ENCODE data around the gene PRPF40A.
A peak's percentile ranks its signal among the peaks of the same experiment; 100 is the strongest.
"Not testable (repeated sequence)": the region's sequence is repeated elsewhere in the genome, so short reads cannot be mapped to it uniquely, and the experiment has no call there.

The PRPF40A gene

DNA sequence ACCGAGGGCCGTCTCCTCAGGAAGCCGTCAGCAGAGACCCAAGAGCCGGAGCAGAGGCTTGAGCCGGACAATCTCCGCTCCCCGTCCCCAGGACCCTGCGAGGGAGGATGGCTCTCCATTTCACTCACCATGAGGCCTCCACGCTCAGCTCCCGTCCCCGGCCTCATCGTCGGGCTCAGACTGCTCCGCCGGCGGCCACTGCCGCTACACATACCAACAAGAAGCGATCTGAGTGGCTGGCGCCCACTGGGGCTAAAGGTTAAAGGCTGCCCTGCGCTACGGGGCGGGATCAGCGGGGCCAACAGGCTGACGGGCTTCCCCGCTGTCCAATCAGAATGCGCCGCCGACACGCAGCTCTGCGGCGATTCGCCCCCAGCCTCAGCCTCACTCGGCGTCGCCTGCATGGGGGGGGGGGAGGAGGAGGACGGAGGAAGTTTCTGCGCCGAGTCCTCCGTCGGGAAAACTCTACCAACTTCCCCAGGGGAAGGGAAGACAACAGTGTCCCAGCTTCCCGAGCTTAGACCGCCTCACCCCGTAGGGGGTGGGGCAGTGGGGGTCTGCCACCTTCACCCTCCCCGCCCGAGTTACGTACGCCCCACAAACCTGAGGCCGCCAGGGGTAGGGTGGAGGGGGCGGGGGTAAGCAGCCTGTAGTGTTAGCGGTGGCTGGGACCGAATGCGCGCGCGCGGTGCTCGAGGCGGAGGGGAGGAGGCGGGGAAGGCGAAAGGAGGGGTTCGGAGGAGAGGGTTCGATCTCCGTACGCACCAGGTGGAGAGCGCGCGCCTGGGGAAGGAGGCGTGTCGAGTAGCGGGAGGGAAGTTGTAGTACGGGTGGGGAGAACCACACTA lies at the start of gene PRPF40A:
Gene PRPF40A, minus strand, starts transcription at position 234 of the 848 bp plus-strand sequence. Its CDS starts 22 bp downstream, at position 212.
- H3K4me3 ChIP-seq (ENCODE audit: low read depth, low read length), result peak within 1 kb of the TSS; percentile 96

DNA sequence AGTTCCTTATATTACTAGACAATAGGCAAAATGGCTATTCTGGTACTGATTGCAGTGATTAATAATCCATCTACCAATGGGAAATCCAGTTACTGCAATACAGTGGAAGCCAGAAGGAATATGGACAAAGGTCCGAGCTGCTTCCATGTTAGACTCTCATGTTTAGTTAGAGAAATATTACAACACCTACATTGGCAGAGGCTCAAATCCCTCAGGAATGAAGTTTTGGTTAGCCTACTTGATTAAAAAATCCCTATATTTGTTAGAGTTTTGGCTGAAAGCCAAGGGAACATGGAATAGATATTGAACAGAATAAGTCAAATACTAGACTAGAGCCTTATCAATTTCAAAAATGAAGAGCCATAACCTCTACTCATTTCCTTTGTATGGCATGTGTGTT lies 49.7 kb upstream of the PRPF40A start:
- no peak overlapping the region for H3K4me3 ChIP-seq (ENCODE audit: low read depth, low read length)

DNA sequence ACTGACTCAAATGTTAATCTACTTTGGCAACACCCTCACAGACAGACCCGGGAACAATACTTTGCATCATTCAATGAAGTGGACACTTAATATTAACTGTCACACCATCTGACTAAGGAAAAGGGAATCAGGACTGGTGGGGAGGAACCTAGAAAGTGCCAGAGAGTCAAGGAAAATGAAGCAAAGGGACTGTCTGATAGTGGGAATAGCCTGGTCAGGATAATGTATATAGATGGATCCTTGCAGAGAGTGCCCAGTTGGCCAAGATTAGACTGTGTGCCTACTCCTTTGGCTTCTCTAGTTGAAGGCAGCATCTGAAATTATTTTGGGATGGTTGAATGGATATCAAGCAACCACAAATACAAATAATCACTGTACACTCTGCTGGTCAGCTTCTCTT lies 46.4 kb upstream of the PRPF40A start:
- no peak overlapping the region for H3K4me3 ChIP-seq (ENCODE audit: low read depth, low read length)

DNA sequence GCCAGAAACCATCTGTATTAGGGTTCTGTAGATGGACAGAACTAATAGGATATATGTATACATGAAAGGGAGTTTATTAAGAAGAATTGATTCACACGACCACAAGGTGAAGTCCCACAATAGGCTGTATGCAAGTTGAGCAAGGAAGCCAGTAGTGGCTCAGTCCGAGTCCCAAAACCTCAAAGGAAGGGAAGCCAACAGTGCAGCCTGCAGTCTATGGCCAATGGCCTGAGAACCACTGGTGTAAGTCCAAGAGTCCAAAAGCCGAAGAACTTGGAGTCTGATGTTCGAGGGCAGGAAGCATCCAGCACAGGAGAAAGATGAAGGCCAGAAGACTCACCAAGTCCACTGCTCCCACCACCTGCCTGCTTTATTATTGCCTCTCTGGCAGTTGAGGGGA lies 45.9 kb upstream of the PRPF40A start:
- not testable (repeated sequence) for H3K4me3 ChIP-seq (ENCODE audit: low read depth, low read length)

DNA sequence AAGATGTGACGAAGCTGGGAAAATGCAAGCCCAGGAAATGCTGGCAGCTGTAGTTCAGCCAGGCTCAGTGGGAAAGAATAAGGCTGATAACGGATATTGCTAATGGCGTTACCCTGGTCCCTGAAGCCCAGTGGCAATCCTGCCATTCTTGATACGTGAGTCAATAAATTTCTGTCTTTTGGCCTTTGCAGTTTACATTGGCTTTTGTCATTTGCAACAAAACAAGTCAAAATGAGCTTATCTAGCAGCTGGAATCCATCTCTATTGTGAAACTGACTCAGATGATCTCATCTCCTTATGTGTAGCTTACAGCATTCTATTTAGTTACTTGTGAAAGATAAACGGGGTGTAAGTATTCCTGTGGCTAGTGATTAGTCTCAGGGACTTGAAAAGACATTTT lies 44.9 kb upstream of the PRPF40A start:
- H3K4me3 ChIP-seq (ENCODE audit: low read depth, low read length), result no peak overlapping the region

DNA sequence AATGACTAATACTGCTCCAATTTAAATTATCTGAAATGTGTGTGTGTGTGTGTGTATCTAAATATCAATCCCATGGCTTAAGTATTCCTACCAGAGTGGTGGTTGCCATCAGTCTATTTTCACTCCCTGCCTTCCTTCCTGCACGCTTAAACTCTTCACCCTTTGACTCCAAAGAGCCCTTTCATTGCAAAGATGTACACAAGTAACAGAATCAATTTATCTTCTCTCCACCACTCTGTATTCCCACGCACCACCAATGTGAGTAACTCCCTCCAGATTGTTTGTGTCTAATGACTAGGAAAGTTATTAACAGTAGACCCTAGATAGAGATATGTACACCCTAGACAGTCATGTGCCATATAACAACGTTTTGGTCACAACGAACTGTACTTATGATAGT lies 44.0 kb upstream of the PRPF40A start:
- H3K4me3 ChIP-seq (ENCODE audit: low read depth, low read length), result no peak overlapping the region

DNA sequence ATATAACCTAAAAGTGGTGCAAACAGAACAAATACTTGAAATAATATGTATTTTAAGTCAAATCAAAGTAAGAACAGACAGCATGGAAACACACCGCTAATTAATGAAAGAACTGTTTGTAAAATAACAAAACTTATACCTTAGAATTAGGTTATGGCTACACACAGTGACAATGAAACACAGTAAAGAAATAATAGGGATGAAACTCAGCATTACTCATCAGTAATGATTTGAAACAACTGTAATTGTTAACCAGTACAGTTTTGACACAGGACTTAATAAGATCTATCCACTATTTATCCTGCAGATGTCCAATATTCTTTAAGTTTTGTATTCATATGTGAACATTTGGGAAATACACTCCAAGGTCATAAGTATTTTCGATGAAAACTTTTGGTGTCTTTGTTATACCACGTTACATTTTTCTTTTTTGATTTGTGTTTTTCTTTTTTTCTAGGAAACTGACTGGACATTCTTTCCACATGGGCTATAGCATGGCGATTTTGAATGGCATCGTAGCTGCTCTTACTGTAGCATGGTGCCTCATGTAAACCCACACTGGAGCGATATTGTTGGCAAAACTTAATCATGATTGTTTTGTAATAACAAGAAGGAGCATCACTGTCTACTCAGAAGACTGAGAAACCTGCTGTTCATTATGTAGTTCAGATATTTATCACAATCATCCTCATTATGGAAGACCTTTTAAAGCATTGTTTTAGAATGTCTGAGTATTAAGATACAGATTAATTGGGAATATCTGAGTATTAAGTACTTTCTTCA lies 42.2 kb upstream of the PRPF40A start:
- H3K4me3 ChIP-seq (ENCODE audit: low read depth, low read length), result no peak overlapping the region

DNA sequence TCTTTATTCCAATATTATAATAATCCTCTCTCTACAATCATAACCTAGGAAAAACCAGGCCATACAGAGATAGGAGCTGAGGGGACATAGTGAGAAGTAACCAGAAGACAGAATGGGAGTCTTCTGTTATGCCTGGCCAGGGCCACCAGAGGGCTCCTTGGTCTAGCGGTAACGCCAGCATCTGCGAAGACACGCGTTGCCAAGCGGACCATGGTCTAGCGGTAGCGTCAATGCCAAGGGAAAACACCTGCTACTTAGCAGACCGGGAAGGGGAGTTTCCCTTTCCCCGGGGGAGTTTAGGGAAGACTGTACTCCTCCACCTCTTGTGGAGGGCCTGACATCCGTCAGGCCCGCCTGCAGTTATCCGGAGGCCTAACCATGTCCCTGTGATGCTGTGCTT lies 37.8 kb upstream of the PRPF40A start:
- H3K4me3 ChIP-seq (ENCODE audit: low read depth, low read length), result no peak overlapping the region

DNA sequence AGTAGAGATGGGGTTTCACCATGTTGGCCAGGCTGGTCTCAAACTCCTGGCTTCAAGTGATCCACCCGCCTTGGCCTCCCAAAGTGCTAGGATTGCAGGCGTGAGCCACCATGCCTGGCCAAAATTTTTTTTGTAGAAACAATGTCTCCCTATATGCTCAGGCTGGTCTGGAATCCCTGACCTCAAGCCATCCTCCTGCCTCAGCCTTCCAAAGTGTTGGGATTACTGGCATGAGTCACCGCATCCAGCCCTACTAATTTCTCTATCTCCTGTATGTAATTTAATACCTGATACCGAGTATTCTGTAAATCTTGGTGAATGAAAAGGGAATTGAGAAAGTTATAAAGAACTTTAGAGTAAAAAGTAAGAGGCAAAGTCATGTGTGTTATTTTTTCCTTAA lies 30.5 kb upstream of the PRPF40A start:
- not testable (repeated sequence) for H3K4me3 ChIP-seq (ENCODE audit: low read depth, low read length)

DNA sequence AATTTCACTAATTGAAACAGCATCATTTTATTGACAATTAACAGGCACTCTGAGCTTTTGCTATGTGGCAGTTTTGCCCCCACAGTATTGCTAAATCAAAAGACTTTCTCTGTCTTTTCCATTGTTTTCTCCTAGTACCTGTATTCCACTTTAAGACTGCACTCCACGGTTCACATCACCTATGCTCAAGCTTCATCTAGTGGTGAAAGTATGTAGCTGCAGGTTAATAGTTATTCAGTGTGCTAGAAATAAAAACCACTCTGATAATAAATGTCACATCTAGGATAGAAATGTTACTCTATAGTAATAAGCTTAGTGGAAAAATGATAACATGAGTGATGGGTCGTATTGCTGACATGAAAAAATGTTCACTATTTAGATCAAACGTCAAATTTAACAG lies 25.7 kb upstream of the PRPF40A start:
- H3K4me3 ChIP-seq (ENCODE audit: low read depth, low read length), result no peak overlapping the region

DNA sequence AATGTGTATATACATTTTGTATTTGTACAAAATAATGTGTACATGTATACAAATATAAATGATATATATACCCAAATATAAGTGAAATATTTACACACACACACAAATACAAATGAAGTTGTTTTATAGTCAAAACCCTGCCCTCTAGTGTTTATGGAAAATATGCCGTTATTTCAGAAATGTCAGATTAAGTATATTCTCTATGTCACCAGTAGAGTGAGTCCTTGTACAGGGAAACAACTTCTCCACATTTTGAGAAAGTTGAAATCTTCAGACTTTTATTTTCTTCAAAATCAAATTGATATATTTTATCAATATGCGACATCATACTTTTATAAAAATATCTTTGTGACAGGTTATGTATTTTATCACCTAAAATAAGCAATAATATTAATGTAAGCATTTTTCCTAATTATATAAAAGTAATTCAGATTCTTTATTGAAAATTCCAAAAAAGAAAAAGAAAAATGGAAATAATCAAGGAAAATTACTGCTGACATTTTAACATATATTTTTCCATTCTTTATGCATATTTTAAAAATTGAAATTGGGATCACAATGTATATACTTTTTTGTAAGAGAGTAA lies 23.6 kb upstream of the PRPF40A start:
- no peak overlapping the region for H3K4me3 ChIP-seq (ENCODE audit: low read depth, low read length)

DNA sequence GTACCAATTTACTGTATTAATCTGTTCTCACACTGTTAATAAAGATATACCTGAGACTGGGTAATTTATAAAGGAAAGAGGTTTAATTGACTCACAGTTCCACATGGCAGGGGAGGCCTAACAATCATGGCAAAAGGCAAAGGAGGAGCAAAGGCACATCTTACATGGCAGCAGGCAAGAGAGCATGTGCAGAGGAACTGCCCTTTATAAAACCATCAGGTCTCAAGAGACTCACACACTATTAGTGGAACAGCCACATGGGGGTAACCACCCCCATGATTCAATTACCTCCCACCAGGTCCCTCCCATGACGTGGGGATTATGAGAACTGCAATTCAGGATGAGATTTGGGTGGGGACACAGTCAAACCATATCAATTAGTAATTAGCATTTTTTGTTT lies 22.4 kb upstream of the PRPF40A start:
- not testable (repeated sequence) for H3K4me3 ChIP-seq (ENCODE audit: low read depth, low read length)

DNA sequence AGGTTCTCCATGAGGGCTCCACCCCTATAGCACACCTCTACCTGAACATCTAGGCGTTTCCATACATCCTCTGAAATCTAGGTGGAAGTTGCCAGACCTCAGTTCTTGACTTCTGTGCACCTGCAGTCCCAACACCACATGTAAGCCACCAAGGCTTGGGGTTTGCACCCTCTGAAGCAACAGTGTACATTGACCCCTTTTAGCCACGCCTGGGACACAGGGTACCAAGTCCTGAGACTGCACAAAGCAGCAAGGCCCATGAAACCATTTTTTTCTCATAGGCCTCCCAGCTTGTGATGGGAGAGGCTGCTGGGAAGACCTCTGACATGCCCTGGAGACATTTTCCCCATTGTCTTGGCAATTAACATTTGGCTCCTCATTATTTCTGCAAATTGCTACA lies 21.2 kb upstream of the PRPF40A start:
- H3K4me3 ChIP-seq (ENCODE audit: low read depth, low read length), result no peak overlapping the region

DNA sequence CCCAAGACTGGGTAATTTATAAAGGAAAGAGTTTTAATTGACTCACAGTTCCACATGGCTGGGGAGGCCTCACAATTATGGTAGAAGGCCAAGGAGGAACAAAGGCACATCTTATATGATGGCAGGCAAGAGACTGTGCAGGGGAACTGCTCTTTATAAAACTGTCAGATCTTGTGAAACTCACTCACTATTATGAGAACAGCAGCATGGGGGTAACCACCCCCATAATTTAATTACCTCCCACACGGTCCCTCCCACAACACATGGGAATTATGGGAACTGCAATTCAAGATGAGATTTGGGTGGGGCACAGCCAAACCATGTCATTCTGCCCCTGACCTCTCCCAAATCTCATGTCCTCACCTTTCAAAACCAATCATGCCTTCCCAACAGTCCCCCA lies 20.2 kb upstream of the PRPF40A start:
- H3K4me3 ChIP-seq (ENCODE audit: low read depth, low read length), result not testable (repeated sequence)

DNA sequence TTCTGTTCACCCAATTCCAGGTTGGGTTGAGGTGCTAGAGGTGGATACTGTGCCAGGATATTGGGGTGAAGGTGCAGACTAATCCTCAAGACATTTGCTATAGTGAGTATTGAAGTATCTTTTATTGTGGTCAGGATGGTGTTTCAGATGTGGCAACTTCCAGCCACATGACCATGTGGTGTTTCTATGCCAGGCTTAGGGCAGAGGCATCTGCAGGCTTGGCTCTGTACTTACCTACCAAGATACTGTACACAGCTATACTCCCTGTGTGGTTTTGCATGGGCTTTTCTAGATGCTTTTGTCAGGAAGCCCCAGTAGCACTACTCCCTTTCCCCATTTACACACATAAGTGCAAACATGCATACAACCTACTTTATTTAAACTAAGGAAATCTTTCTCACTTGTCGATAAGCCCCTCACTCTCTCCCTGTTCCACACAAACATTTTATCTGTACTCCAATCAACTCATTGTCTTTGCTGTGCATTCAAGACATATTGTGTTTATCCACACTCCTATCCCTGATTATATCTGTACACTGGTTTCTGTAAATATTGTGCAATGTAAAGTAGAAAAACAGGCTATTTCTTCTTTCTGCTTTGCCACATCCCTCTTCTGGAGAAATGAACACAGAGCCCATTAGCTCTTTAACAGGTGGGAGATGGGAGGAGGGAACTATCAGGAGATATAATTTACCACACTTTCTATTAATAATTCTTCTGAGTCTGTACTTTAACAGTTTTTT lies 13.5 kb upstream of the PRPF40A start:
- no peak overlapping the region for H3K4me3 ChIP-seq (ENCODE audit: low read depth, low read length)

DNA sequence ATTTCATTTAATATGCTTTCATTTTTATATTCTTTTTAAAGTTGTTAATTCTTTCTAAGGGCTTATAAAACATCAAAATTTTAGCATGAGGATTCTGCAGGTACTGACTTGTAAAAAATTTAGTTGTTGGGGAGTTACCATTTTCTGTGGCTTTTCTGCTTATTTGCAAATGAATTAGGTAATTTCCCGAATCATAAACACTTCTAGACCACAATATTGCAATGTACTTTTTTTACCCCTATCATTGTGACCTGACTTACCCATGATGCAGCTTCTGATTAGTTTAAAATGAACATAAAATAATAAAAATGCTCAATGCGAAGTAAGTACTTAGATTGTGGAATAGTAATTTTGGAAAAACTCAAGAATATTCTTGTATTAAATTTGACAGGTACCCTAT lies 12.6 kb upstream of the PRPF40A start:
- H3K4me3 ChIP-seq (ENCODE audit: low read depth, low read length), result no peak overlapping the region

DNA sequence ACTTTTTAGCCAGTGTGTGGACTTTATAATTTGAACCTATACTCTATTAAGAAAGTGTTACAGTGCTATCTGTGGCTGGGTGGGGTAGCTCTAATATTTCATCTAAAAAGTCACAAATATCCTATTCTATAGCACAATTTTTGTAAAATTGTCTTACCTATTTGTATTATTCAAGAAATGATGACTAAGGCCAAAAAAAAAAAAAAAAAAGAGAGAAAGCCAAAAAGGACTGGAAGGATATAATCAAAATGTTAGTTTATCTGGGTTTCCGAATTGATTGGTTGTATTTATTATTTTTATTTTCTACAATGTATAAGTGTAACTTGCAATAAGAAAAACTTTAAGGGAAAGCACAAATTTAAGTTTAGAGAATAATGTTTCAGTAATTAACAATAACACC lies 6.7 kb upstream of the PRPF40A start:
- H3K4me3 ChIP-seq (ENCODE audit: low read depth, low read length), result no peak overlapping the region

DNA sequence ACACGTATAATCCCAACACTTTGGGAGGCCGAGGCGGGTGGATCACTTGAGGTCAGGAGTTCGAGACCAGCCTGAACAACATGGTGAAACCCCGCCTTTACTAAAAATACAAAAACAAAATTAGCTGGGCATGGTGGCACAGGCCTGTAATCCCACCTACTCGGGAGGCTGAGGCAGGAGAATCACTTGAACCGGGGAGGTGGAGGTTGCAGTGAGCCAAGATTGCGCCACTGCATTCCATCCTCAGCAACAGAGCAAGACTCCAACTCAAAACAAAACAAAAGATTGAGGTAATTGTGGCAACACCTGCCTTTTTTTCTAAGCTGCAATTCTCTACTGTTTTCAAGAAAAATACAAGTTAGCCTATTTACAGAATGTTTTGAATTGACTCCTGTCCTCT lies 5.4 kb upstream of the PRPF40A start:
- H3K4me3 ChIP-seq (ENCODE audit: low read depth, low read length), result not testable (repeated sequence)

DNA sequence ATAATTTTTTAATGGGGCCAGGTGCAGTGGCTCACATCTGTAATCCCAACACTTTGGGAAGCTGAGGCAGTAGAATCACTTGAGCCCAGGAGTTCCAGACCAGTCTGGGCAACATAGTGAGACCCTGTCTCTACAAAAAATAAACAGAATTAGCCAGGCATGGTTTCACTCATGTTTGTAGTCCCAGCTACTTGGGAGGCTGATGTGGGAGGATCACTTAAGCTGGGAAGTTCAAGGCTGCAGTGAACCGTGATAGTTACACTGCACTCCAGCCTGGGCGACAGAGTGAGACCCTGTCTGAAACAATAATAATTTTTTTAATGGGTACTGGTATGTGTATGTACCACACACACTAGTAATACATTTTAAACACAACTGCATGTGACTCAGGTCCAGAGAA lies 3.5 kb upstream of the PRPF40A start:
- no peak overlapping the region for H3K4me3 ChIP-seq (ENCODE audit: low read depth, low read length)

DNA sequence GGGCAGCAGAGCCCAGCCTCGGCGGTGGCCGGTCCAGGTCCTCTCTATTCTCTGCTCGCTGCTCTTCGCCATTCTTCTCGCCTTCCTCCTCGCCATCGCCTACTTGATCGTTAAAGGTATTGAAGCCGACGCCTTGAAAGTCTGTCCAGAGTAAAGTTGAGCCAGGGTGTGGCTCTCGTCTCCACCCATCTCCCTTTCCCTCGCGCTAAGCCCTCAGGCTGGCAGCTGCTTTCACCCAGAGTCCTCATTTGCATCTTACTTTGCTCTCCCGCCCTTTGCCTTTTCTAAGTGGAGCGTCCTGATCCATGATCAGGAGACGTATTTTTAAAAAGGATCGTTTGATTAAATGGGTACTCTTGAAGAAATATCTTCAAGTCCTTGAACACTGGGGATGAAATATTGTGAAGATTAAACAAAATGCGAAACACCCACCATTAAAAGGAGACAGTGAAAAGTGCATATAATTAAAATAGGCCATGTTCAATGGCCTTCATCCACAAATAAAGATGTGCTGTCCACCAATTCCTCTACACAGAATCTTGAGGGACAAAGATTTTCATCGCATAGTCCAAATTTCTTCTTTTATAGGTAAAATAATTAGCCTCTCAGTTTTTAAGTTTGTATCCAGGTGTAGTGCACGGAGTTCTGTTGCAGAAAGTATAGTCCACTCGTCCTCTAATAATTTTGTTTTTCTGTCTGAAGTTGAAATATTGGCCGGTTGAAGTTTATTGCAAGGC lies 1.8 kb upstream of the PRPF40A start:
- H3K4me3 ChIP-seq (ENCODE audit: low read depth, low read length), result peak overlapping the region; percentile 96

Measured in iPS-11a (cell line).